Activated T-cell treated with anti-CD3 and anti-CD28 coated beads, Interleukin-2, amount 50 U/mL, for 1 hour (primary cell): ENCODE data around the gene AHRR.

ENCODE experiments used
- DNase-seq: peaks from one replicate; pipeline ENCODE4 v3.0.0-alpha.2; 2020

The AHRR gene

DNA sequence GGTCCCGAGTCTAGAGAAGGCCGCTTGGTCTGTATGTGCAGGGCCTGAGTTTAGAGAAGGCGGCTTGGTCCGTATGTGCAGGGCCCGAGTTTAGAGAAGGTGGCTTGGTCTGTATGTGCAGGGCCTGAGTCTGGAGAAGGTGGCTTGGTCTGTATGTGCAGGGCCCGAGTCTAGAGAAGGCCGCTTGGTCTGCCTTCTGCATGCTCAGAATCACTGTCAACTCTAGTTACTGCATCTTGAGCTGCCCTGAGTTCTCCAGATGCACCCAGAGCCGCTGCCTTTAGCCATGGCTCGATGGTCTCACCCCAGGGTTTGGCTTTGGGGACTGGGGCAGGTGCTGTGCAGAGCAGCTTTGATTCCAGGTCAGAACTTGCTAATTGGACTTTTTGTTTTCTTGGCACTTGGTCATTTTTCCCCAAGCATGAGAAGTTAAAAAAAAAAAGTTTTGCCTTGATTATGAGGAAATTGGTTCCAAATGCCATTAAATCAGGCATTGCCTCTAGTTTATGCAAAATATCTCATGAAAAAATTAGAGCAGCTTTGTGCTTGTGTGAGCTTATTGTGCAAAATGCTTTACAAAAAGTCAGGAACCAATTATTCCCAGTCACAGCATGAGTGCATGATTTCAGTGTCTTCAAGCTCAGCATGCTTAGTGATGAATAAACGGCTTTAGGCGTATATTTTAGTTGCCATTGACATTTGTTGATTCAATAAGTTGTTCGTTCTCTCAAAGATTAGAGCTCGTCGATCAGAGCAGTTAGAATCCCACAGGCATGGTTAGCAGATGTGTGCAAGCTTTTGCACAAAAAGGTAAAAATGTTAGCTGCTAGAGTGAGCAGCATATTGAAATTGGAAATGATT is 96.0 kb downstream of the AHRR start:
- no peak for DNase-seq

DNA sequence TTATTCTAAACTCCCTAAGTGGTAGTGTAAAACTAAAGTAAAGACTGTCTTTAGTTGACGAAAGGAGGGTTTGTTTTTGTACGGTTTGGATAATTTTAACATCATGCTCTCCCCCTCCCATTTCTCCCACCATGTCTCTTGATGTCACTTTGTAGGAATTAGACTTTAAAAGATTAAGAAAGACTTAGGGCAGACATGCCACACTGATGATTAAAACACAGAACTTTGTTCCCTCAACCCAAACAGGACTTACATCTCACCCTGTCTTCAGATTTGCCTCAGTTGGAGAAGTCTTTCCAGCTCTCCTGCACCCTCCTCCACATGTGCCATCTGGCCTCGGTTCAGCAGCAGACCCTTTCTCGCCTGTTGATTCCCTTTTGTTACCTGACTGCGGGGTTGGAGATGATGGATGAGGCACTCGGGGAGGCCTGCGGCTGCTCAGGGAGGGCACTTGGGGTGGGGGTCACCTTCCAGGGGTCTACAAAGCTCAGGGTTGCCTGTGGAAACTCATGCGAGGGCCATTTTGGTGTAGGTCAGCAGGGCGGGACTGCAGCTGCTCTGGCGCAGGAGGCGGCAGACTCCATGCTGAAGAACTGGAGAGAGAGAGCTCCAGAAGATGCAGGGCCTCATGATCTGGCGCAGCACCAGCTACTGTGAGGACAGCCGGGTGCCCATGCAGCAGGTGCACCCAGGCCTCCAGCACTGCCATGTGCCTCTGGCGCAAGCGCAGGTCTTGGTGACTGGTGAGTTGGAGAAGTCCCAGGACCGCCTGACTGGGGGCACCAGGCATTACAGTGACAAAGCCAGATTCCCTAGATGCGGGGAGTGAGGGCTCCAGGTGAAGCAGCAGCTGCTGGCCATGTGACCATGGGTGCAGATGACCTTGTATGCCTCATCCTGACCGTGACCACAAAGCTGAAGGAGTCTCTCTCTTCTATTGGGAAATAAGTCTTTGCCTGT is 96.9 kb downstream of the AHRR start:
- DNase-seq, result no peak

GRCh38 chr5:419970-420369 is 98.5 kb downstream of the AHRR start:
- DNase-seq, result no peak

- no peak for DNase-seq
These were observed 99.2 kb downstream of the AHRR start for GRCh38 chr5:420632-421286.

DNA sequence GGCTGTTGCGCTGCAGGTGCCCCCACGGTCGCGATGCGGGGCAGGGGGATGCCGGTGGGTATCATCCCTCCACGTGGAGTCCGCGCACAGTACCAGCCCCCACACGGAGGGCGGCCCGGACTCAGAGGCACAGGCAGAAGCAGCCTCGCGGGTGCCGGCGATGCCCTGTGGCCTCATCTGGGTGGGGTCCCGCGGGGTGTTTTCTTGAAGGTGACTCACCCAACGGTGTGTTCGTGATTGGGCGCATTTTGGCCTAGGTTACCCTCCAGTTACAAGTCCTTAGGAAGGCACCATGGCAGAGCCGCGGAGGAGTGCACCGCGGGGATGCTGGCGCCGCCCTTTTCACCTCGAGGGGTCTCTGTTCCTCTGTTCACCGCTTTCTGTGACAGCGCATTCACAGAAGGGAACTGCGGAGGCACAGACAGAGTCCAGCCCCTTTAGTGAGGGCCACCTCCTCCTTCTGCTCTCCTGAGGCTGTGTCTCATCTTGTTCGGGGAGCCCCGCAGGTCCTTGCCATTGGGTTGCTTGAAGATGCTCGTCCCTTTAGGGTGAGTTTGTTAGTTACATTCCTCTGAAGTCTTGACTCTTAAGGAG is 99.9 kb downstream of the AHRR start:
- DNase-seq, result no peak

- no peak for DNase-seq
These were observed 100.4 kb downstream of the AHRR start for GRCh38 chr5:421901-422300.

DNA sequence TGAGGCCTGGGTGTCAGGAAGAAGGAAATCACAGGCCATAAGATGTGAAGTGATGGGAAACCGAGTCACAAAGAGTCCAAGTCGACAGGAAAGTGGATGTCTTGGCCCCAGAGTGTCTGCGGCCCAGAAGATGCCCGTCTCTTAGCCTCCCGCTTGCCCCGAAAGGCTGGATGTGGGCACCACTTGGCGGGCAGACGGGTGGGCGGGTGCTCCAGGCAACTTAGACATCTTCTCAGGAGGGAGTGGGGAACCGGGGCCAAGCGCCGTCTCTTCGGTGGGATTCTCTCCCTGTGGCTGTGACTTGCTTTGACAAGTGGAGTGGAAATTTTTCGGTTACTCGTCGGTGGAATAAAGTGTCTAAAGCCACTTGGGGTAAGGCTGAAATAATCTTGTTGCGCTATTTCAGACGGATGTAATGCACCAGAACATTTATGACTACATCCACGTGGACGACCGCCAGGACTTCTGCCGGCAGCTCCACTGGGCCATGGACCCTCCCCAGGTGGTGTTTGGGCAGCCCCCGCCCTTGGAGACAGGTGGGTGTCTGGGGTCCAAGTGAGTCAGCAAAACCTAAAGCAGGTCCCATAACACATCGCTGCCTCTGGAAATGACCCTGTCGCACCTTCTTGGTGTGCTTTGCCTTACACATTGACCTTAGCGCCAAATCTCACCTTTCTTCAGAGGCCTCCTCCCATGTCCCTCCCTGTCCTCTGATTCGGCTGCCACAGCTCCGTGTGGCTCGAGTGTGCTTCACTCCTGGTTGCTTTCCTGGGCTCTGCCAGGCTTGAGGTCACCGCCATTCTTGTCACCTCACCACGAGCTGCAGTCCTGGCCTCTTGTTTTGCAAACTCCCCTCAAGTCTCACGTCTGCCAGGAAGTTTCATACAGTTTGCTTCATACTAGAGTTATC is 101.1 kb downstream of the AHRR start:
- no peak for DNase-seq

DNA sequence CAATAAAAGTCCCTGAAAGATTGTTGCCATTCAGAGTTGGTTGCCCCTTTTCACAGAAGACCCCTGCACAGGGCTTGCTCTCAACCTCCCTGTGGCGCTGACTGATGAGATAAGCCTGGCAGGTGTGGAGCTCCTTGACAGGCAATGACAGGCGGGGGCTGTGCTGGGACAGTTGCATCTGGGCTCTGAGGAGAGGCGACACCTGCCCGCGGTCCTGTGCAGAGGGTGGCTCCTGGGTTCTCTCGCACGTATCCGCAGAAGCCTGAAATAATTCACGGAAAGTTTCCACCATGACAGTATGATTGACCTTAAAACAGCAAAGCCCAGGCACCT is 101.7 kb downstream of the AHRR start:
- DNase-seq, result no peak

DNA sequence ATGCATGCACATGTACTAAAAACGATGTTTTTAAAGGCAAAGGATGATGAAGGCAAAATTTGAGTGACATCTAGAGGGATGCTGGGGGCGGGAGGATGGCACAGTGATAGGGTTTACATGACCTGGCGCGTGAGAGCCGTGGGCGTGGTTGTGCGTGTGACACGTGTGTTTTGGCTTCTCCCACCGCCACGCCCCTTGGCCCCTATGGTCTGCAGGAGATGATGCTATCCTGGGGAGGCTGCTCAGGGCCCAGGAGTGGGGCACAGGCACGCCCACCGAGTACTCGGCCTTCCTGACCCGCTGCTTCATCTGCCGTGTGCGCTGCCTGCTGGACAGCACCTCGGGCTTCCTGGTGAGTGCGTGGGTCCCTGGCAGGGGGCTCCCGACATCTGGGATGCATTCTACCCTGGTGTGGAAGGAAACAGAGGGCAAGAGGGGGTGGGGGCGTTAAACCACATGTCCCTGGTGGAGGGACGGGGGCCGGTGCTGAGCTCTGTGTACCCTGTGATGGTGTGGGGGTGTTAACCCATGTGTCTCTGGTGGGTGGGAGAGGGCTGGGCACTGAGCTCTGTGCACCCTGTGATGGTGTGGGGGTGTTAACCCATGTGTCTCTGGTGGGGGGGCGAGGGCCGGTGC is 102.2 kb downstream of the AHRR start:
- no peak for DNase-seq

DNA sequence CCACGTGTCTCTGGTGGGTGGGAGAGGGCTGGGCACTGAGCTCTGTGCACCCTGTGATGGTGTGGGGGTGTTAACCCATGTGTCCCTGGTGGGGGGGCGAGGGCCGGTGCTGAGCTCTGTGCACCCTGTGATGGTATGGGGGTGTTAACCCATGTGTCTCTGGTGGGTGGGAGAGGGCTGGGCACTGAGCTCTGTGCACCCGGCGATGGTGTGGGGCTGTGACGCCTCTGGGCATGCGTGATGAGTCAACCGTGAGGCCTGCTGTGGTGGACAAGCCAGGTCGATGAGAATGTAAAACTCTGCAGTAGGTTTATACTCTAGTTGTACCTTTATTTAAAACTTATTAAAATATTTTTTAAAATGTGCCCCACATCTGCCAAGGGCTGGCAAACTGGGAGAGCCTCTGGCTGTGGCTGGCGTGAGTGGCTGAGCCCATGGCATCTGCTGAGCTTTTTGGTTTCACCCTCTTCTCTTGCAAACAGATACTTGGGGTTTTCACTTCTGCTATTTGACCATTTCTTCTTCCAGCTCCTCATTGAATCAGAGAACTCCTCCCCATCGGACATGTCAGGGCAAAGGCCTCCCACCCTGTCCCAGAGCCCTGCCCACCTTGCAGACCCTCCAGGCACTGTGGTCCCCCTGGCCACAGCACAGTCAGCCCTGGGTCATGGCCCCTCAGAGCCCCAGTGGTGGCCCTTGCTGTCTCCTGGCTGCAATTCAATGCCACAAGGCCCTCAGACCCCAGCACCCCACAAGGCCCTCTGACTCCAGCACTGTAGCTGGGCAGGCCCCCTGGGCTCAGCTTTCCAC is 103.0 kb downstream of the AHRR start:
- no peak for DNase-seq

DNA sequence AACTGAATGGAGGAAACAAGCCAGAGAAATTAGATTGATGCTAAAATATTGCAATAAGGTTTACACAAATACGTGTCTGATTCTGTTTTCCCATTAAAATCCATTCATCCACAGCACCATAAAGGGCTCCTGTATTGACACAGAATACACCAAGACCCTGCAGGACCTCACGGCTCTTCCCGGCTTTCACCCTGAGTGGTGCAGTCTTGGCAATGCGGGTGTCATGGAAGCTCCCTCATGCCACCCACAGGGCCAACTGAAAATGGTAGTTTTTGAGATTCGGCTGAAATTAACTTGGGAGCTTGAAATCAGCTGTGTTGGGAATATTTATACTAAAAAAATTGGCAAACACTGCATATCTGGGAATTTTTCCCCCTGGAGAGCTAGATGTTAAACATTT is 104.2 kb downstream of the AHRR start:
- no peak for DNase-seq

DNA sequence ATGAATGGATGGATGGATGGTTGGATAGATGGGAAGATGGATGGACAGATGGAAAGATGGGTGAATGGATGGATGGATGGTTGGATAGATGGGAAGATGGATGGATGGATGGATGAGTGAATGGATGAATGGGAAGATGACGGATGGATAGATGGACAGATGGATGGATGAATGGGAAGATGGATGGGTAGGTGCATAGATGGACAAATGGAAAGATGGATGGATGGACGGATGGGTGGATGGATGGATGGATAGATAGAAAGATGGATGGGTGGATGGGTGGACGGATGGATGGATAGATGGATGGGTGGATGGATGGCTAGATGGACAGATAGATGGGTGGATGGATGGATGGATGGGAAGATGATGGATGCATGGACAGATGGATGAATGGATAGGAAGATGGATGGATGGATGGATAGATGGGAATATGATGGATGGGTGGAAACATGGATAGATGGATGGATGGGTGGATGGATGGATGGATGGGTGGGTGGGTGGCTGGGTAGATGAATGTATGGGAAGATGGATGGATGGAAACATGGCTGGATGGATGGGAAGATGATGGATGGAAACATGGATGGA is 105.0 kb downstream of the AHRR start:
- DNase-seq, result no peak

DNA sequence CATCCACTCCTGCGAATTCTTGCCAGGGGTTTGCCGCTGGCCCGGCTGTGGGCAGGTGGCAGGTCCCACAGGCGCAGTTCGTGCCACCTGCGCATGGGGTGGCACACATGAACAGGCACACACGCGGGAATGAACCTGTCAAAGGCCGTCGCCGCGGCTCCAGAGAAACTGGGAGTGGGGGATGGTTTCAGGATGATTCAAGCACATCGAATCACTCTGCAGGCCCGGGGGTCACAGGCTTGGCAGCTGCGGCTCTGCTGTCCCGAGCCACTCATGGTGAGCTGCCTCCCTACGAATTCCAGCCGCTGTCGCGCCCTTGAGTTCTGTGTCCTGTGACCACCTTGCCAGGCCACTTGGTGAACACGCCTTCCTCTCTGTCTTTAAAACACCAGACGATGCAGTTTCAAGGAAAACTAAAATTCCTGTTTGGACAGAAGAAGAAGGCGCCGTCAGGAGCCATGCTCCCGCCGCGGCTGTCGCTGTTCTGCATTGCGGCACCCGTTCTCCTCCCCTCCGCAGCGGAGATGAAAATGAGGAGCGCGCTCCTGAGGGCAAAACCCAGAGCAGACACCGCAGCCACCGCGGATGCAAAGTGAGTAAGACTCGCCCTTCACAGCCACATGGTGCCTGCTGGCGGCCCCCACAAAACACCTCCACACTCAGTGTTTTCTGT is 106.0 kb downstream of the AHRR start:
- DNase-seq, result peak; percentile 12

GRCh38 chr5:428219-428618 is 106.7 kb downstream of the AHRR start:
- peak; percentile 5 for DNase-seq

DNA sequence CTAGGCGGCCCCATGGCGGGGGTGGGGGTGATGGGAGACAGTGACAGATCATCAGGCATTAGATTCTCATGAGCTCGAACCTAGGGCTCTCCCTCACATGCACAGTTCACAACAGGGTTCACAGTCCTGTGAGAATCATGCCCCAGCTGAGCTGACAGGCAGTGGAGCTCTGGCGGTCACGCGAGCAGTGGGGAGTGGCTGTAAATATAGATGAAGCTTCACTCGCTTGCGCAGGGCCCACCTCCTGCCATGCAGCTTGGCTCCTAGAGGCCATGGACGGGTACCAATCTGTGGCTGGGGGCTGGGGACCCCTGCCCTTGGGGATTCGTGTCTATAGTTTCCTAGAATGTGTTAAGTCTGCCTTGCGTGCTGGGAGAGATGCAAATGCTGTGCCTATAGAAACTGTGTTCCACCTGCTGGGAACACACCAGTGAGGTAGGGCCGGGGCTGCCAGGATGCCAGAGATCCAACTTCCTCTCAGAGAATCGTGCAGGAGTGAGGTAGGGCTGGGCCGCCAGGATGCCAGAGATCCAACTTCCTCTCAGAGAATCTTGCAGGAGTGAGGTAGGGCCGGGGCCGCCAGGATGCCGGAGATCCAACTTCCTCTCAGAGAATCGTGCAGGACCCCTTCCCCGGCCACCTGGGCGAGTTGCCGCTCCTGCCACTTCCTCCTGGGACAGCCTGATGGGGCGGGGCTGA is 107.4 kb downstream of the AHRR start:
- peak; percentile 10 for DNase-seq

DNA sequence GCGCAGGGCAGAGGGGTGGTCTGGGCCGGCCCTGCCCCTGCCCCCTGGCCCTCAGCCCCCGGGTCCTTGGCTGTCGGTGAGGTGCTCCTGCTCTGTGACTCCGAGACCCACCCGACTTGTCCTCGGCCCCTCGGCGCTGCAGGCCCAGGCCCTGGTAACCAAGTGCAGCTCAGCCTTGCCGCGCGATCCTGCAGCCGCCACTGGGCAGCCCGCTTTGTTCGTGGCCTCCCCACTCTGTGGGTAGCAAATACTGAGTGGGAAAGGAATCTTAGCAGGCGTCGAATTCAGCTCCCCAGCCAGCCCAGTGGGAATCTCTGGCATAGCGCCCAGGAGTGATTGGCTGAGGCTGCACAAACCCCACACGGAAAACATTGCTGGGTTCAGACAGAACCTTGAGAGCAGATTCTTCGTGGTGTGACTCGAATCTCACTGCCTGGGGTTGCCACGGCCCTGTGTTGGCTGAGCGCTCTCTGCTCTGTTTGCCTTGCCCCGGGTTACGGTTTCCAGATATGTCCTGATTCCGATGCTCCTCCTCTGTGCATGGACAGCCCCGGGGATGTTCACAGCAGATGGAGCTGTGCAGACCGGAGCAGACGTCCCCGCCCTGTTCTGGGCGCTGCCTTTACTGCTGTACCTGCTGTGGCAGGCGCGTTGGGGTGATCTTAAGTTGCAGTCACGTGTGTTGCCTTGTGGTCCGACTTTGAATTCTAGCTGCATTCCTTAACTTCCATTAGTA is 108.1 kb downstream of the AHRR start:
- DNase-seq, result peak; percentile 10

GRCh38 chr5:430214-430925 is 108.9 kb downstream of the AHRR start:
- DNase-seq, result peak; percentile 12
